NCI-H524 treated with DMSO at 0.1 percent for 48 hours (cell line): ENCODE results near the gene MTHFSD.
"Not testable (repeated sequence)": the region's sequence is repeated elsewhere in the genome, so short reads cannot be mapped to it uniquely, and the experiment has no call there.

Source experiments
- DNase-seq: peaks from one replicate; lab custom pipeline; 2025; lab: John Stamatoyannopoulos, UW

The MTHFSD gene

GRCh38 chr16:86554917-86555703 lies at the start of gene MTHFSD:
MTHFSD (minus strand) TSS chr16:86555235; CDS start chr16:86555184, 51 bp downstream.
- DNase-seq = peak; percentile 43

DNA sequence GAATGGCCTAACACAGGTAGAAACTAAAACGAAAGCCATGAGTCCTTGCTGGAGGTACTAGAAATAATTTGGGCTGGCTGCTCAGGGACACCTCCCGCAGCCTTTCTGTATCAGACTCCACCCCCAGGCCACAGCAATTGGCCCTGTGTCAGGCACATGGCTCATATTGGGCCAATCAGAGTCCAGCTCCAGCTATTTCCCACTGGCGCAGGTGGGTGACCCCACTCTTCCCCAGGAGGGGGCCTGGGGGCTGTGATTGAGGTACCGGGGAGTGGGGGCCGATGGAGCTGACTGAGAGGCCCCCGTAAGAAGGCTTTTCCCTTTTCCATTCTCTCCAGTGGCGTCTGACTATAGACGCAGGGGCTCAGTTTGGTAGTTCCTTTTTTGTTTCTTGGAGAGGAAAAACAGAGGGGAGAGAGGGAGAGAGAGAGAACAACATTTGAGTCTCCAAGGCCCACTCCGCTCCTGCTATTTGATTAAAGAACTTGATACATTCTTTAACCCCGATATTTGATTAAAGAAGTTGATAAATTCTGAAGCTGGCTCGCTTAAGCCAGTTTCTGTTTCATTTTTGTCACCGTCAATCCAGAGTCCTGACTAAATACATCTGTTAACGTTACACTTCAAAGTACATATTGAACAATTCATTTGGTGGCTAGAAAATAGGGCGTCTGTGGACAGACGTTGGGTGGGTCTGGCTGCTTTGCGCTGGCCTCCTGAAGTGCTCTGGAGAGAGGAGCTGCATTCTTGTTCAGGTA lies 49.6 kb upstream of the MTHFSD start:
- DNase-seq = no peak

GRCh38 chr16:86602521-86602920 lies 47.5 kb upstream of the MTHFSD start:
- no peak for DNase-seq

GRCh38 chr16:86601356-86601755 lies 46.3 kb upstream of the MTHFSD start:
- DNase-seq = no peak

- DNase-seq = no peak
Measured at GRCh38 chr16:86598607-86599565, 43.9 kb upstream of the MTHFSD start.

- DNase-seq = no peak
Measured at GRCh38 chr16:86597880-86598606, 43.0 kb upstream of the MTHFSD start.

- no peak for DNase-seq
Measured at GRCh38 chr16:86597126-86597879, 42.3 kb upstream of the MTHFSD start.

DNA sequence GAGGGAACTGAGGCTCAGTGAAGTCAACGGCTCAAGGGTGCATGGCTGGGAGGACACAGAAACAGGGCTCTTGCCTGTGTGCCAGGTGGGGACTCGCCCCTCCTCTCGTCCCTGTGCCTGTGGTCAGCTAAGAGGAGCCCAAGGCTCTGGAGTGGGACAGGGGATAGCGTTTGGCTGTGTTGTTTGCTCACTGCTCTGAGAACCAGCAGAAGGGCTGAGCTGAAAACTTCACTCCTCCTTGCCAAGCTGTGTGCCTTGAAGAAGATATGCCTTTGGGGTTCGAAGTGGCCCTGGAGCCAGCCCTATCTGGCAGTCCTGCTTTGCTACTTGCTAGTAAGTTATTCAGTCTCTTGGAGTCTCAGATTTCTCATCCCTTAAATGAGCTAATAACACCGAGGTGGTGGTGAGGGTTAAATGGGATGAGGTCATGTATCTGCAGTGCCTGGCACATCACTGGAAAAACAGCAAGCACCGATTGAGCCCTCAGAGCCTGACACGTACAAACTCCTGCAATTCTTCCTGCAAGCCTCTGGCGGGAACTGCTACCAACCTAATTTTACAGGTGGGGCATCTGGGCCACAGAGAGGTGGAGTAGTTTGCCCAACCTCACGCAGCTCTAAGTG lies 41.1 kb upstream of the MTHFSD start:
- no peak for DNase-seq

- no peak for DNase-seq
Measured at GRCh38 chr16:86594721-86595120, 39.7 kb upstream of the MTHFSD start.

DNA sequence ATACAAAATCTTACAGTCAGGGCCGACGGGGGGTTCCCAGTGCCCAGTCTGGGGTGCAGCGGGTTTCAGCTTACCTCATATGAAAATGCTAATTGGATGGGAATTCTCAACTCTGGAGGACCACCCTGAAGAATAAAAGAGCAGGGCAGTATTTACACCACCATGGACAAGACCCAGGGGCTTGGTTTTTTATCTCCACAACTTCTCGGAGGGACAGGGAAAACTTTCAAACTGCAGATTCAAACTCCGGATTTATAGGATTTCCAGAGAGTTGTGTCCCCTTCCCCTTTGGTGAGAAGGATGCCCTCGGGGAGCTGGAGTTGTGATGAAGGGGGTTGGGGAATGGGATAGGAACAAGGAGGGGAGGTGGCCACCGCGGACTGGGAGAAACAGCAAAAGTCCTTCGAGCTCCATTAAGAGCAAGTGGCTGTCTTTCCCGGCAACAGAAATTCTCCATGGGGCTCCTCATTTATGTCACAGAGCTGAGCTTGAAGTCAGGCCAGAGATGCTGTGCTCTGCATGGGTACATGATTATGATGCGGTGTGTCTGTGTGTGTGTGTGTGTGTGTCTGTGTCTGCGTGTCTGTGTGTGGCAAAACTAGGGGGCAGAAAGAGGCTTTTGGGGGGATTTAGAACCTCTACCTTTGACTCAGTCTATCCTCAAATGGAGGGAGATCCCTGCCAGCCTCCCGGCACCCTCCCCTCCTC lies 39.0 kb upstream of the MTHFSD start:
- no peak for DNase-seq

DNA sequence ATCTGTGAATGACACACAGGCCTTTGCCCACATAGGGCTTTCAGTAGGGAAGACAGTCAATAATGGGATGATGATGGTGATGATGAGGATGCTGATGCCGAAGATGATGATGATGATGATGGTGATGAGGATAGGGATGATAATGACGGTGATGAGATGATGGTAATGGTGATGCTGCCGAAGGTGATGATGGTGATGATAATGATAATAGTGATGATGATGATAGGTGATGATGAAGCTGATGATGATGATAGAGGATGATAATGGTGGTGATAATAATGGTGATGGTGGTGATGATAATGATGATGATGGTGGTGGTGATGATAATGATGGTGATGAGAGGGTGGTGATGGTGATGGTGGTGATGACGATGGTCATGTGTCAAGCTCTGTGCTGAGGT lies 36.2 kb upstream of the MTHFSD start:
- no peak for DNase-seq

DNA sequence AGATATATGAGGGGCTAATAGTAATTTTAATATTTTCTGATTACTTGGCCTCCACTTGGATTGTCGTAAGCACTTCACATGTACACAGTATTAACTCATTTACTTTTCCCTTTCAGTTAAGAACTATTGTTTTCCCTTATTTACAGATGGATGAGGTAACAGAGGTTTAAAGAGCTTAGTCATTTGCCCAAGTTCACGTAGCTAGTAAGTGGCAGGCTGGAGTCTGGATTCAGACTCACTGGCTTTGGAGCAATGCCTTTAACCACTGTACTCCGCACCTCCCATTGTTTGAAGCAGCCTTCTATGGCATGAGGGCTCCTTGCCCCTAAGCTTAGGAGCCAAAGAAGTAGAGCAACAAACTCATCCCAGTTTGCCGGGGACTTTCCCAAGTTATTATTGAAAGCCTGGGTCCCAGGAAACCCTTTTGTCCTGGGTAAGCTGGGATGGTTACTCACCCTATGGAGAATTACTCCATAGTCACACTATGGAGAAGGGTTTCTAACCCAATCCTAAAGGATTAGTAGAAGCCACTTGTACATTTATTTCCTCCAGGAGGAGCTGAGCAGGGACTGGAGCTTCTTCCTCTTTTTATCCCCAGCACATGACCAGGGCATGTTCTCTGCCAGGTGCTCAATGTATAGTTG lies 35.6 kb upstream of the MTHFSD start:
- DNase-seq = no peak

DNA sequence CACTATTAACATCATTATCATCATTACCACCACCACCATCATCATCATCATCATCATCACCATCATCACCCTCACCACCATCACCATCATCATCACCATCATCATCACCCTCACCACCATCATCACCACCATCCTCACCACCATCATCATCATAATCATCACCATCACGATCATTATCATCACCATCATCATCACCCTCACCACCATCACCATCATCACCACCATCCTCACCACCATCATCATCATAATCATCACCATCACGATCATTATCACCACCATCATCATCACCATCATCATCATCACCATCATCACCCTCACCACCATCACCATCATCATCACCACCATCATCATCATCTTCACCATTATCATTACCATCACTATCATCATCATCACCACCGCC lies 32.9 kb upstream of the MTHFSD start:
- DNase-seq = not testable (repeated sequence)

DNA sequence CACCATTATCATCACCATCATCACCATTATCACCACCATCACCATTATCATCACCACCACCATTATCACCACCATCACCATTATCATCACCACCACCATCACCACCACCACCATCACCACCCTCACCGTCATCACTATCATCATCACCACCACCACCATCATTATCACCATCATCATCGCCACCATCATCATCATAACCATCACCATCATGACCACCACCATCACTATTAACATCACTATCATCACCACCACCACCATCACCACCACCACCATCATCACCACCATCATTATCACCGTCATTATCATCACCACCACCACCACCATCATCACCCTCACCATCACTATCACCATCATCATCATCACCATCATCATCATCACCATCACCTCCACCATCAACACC lies 32.5 kb upstream of the MTHFSD start:
- DNase-seq = no peak

- no peak for DNase-seq
Measured at GRCh38 chr16:86585821-86586611, 31.0 kb upstream of the MTHFSD start.

DNA sequence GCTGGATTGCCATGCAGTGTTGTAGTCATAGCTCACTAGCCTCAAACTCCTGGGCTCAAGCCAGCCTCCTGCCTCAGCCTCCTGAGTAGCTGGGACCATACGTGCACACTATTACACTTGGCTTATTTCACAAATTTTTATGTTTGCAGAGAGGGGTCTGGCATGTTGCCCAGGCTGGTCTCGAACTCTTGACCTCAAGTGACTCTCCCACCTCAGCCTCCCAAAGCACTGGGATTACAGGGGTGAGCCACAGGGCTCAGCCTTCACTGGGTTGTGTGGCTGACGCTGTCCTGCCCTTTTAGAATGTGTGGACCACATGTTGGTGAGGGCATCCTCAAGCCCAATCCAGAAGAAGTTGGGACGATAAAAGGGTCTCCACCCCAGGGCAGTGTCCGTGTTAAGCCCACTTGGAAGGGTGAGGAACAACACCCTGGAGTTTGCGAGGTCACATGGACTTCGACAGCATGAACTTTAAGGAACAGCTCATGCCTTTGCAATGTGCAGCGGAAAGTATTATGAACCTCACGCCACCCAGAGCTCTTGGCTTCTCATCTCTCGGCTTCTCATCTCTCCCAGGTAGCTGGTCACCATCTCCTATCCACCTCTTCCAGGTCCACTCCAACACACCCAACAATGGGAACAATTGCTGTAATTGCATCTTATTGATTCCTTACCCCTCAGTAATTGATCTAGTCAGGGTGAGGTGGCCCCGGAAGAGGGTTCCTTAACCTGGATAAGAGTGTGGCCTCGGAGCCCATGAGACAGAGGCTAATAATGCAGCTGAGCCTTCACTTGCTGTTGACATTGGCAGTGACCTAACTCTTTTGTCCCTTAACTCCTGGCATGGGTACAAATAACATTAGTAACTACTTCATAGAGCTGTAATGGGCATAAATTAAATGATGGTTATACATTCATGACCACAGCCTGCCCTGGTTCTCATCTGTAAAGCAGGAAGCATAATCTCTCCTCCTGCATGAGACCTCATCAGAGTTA lies 30.0 kb upstream of the MTHFSD start:
- DNase-seq = no peak

DNA sequence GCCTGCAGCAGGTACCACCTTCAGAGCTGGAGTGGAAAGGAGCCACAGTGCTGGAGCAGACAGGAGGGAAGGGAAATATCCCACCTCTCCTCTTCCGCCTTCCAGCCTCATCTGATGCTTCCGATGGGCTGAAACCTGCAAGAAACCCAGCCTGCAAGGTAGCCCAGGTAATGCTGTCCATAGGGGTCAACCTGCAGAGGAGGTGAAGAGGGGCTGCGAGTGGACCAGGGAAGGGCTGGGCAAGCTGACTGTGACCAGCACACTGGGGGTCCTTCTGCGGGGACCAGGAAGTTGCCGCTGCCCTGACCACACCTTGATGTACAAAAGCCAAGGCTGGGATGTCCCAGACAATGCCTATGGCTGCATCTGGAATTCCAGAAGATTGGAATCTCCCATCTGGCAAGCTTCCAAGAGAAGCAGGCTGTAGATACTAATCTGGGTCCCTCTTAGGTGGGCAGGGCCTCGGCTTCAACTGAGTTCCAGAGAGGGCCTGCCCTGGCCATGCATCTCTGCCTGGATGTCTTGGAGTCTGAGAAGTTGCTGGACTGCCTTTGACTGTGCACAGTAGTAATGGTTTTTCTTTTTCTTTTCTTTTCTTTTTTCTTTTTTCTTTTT lies 29.1 kb upstream of the MTHFSD start:
- no peak for DNase-seq
